Small intestine (tissue), 7 donors: ENCODE data around the gene OR2A1. TPM values are rescaled to one million over a fixed set of nuclear protein-coding genes. Genes with fewer than 3 reads are reported as not detected.
"Not testable (repeated sequence)": the region's sequence is repeated elsewhere in the genome, so short reads cannot be mapped to it uniquely, and the experiment has no call there.

Experiments
- DNase-seq, 2 donors: peaks; one replicate each; pipeline versions ENCODE4 v3.0.0 to v3.0.0-alpha.2; 2013
- FAIRE-seq: peaks from 2 replicates; lab custom pipeline; 2012; peaks lifted over from hg19 to GRCh38; lab: Jason Lieb, UNC
- H3K27ac ChIP-seq, 3 donors: one replicate each; pipeline ENCODE4 v1.5.1; 2013; ENCODE audit warnings: low read length in 2 of 3, mild to moderate bottlenecking in 2 of 3, control low read depth in 1 of 3, inconsistent platforms in 1 of 3, low read depth in 1 of 3, moderate library complexity in 1 of 3
- H3K27me3 ChIP-seq, 3 donors: one replicate each; pipeline ENCODE4 v1.6.1; 2013; ENCODE audit warnings: low read length in 3 of 3, inconsistent platforms in 1 of 3; ENCODE audit not compliant: control insufficient read depth in 3 of 3, insufficient read depth in 3 of 3
- H3K36me3 ChIP-seq, 3 donors: one replicate each; pipeline ENCODE4 v1.6.1; 2013; ENCODE audit warnings: low read length in 3 of 3, inconsistent platforms in 1 of 3, low read depth in 1 of 3, mild to moderate bottlenecking in 1 of 3, moderate library complexity in 1 of 3; ENCODE audit not compliant: control insufficient read depth in 3 of 3, insufficient read depth in 2 of 3
- H3K4me1 ChIP-seq, 3 donors: one replicate each; pipeline ENCODE4 v1.6.1; 2013; ENCODE audit warnings: low read length in 2 of 3, inconsistent platforms in 1 of 3, low read depth in 1 of 3, mild to moderate bottlenecking in 1 of 3, moderate library complexity in 1 of 3; ENCODE audit not compliant: control insufficient read depth in 3 of 3, insufficient read depth in 2 of 3
- H3K4me3 ChIP-seq, 3 donors: one replicate each; pipeline ENCODE4 v1.5.1; 2013; ENCODE audit warnings: low read length in 3 of 3, control low read depth in 1 of 3, inconsistent platforms in 1 of 3, low read depth in 1 of 3, mild to moderate bottlenecking in 1 of 3, moderate library complexity in 1 of 3
- H3K9me3 ChIP-seq, 2 donors: one replicate each; pipeline ENCODE4 v1.6.1; 2013; ENCODE audit warnings: low read depth in 1 of 2, low read length in 1 of 2; ENCODE audit not compliant: control insufficient read depth in 2 of 2, insufficient read depth in 1 of 2
- WGBS, 3 donors: extraction: QIAGEN DNeasy Blood & Tissue Kit; methylation state at CpG; one replicate each; pipeline ENCODE4 v1.1.7; 2013; 5-methylcytosine and 5-hydroxymethylcytosine counted together
- polyA plus RNA-seq, 4 donors: library from polyadenylated mRNA; stranded (reverse) in 3 of 4; unstranded in 1 of 4; fragments of 200-250 nt in 3 of 4; fragments of 120-200 nt in 1 of 4; gene quantifications; one replicate each; pipeline versions ENCODE4 v1.2.1 to v1.2.3, GENCODE V29; 2013
- donor health status: healthy with polysubstance abuse.
- donor health status: control.
- donor health status: control.
- donor health status: Bipolar disorder and iron deficiency.
- donor health status: healthy.

OR2A1 gene
- polyA plus RNA-seq, 4 donors = 0.04 to 0.46 TPM; not detected in 2

GRCh38 chr7:144348625-144349024 lies 36.4 kb downstream of the OR2A1 start:
- not testable (repeated sequence) for FAIRE-seq
- WGBS, 3 donors = no CpG with 5 or more reads among the region's 1 CpG

GRCh38 chr7:144351667-144352066 lies 39.4 kb downstream of the OR2A1 start:
- H3K4me1 ChIP-seq, FAIRE-seq, H3K36me3 ChIP-seq, H3K9me3 ChIP-seq, H3K27me3 ChIP-seq, H3K4me3 ChIP-seq, H3K27ac ChIP-seq: not testable (repeated sequence)
- peak in 1 of 2 donors; percentile 0 for DNase-seq
- WGBS, 3 donors = 64 to 86% (median 68%) methylated on average over 2 of the region's 3 CpGs

More at GRCh38 chr7:144348625-144349024, 36.4 kb downstream of the OR2A1 start:
- DNase-seq, H3K9me3 ChIP-seq, H3K4me3 ChIP-seq, H3K27ac ChIP-seq, H3K36me3 ChIP-seq, H3K27me3 ChIP-seq, H3K4me1 ChIP-seq: not testable (repeated sequence)

GRCh38 chr7:144355176-144355822 lies 43.1 kb downstream of the OR2A1 start, which contains the start of gene ARHGEF5:
TSS of gene ARHGEF5 (plus strand) at chr7:144355402. CDS start at chr7:144362670, 7,268 bp downstream.
- H3K9me3 ChIP-seq, H3K4me3 ChIP-seq, H3K27me3 ChIP-seq, H3K27ac ChIP-seq, DNase-seq, FAIRE-seq, H3K36me3 ChIP-seq, H3K4me1 ChIP-seq: not testable (repeated sequence)
- WGBS, 3 donors = no CpG with 5 or more reads among the region's 50 CpGs

GRCh38 chr7:144356185-144356584 lies 44.0 kb downstream of the OR2A1 start:
- not testable (repeated sequence) for H3K27me3 ChIP-seq, DNase-seq, H3K36me3 ChIP-seq, H3K27ac ChIP-seq, H3K4me1 ChIP-seq, FAIRE-seq, H3K9me3 ChIP-seq, H3K4me3 ChIP-seq
- no CpG with 5 or more reads among the region's 6 CpGs for WGBS, 3 donors

GRCh38 chr7:144356860-144357259 lies 44.6 kb downstream of the OR2A1 start:
- 69 to 92% (median 90%) methylated on average over 2 of the region's 11 CpGs for WGBS, 3 donors
- H3K4me3 ChIP-seq, H3K36me3 ChIP-seq, DNase-seq, H3K9me3 ChIP-seq, H3K27ac ChIP-seq, H3K27me3 ChIP-seq, FAIRE-seq, H3K4me1 ChIP-seq: not testable (repeated sequence)

GRCh38 chr7:144362061-144362460 lies 49.8 kb downstream of the OR2A1 start:
- no CpG with 5 or more reads among the region's 3 CpGs for WGBS, 3 donors
- H3K4me3 ChIP-seq, DNase-seq, H3K27ac ChIP-seq, H3K27me3 ChIP-seq, H3K4me1 ChIP-seq, FAIRE-seq, H3K9me3 ChIP-seq, H3K36me3 ChIP-seq: not testable (repeated sequence)

GRCh38 chr7:144365523-144365922 lies 53.3 kb downstream of the OR2A1 start:
- not testable (repeated sequence) for H3K36me3 ChIP-seq, H3K27ac ChIP-seq, H3K9me3 ChIP-seq, DNase-seq, H3K27me3 ChIP-seq, H3K4me1 ChIP-seq, FAIRE-seq, H3K4me3 ChIP-seq
- no CpG with 5 or more reads among the region's 6 CpGs for WGBS, 3 donors

GRCh38 chr7:144367250-144367649 lies 55.0 kb downstream of the OR2A1 start:
- H3K27me3 ChIP-seq, H3K4me1 ChIP-seq, FAIRE-seq, H3K9me3 ChIP-seq, H3K27ac ChIP-seq, DNase-seq, H3K4me3 ChIP-seq, H3K36me3 ChIP-seq: not testable (repeated sequence)
- no CpG with 5 or more reads among the region's 9 CpGs for WGBS, 3 donors

- not testable (repeated sequence) for H3K4me1 ChIP-seq, H3K36me3 ChIP-seq, H3K4me3 ChIP-seq, DNase-seq, H3K27ac ChIP-seq, FAIRE-seq, H3K27me3 ChIP-seq, H3K9me3 ChIP-seq
- 94 to 100% methylated on average over 1 to 3 of the region's 7 CpGs; no CpG with 5 or more reads in 1 of the 3 donors for WGBS, 3 donors
These were observed 57.0 kb downstream of the OR2A1 start for GRCh38 chr7:144369221-144369620.
